ENCODE measurements around the gene MINK1. TPM values are rescaled to one million over a fixed set of nuclear protein-coding genes. Genes with fewer than 3 reads are reported as not detected.

The MINK1 gene
- total RNA-seq, 2 donors from 2014 or later: 53.3 to 67.0 TPM

Other genes starting within 250 kb of the MINK1 start
- 1 to 10 TPM; 2.0 to 3.0 TPM for gene SMTNL2, start 248.8 kb upstream of the MINK1 start, total RNA-seq
- gene ALOX15, start 191.7 kb upstream of the MINK1 start, total RNA-seq: not detected
- gene PELP1, start 129.2 kb upstream of the MINK1 start, total RNA-seq: 10 to 100 TPM; 33.3 to 37.8 TPM
- gene ARRB2, start 122.7 kb upstream of the MINK1 start, total RNA-seq: 10 to 100 TPM; 50.7 to 63.8 TPM
- 10 to 100 TPM in 1 of 2 donors, 1 to 10 TPM in 1; 10.0 to 10.8 TPM for gene MED11, start 101.9 kb upstream of the MINK1 start, total RNA-seq
- gene ZMYND15, start 93.5 kb upstream of the MINK1 start, total RNA-seq: 1 to 10 TPM; 1.1 to 1.2 TPM
- 10 to 100 TPM; 14.8 to 20.4 TPM for gene CXCL16, start 93.4 kb upstream of the MINK1 start, total RNA-seq
- not detected for gene TM4SF5, start 61.5 kb upstream of the MINK1 start, total RNA-seq
- gene VMO1, start 47.0 kb upstream of the MINK1 start, total RNA-seq: 1 to 10 TPM; 2.1 to 3.4 TPM
- not detected for gene GLTPD2, start 44.4 kb upstream of the MINK1 start, total RNA-seq
- gene PSMB6, start 37.2 kb upstream of the MINK1 start, total RNA-seq: 100 to 1,000 TPM in 1 of 2 donors, 10 to 100 TPM in 1; 87.5 to 103 TPM
- 10 to 100 TPM; 22.2 to 30.3 TPM for gene PLD2, start 26.2 kb upstream of the MINK1 start, total RNA-seq
- 1 to 10 TPM in 1 of 2 donors, under 1 TPM in 1; 1.00 to 1.3 TPM for gene C17orf107, start 66.2 kb downstream of the MINK1 start, total RNA-seq
- 1 to 10 TPM in 1 of 2 donors, under 1 TPM in 1; 0.57 to 1.5 TPM for gene CHRNE, start 69.8 kb downstream of the MINK1 start, total RNA-seq
- not detected for gene GP1BA, start 98.9 kb downstream of the MINK1 start, total RNA-seq
- 10 to 100 TPM; 33.0 to 43.7 TPM for gene SLC25A11, start 106.7 kb downstream of the MINK1 start, total RNA-seq
- 10 to 100 TPM; 62.7 to 77.3 TPM for gene RNF167, start 106.9 kb downstream of the MINK1 start, total RNA-seq
- 100 to 1,000 TPM; 582 to 588 TPM for gene PFN1, start 115.2 kb downstream of the MINK1 start, total RNA-seq
- 1 to 10 TPM; 3.2 to 4.3 TPM for gene ENO3, start 117.8 kb downstream of the MINK1 start, total RNA-seq
- 10 to 100 TPM; 47.0 to 50.7 TPM for gene SPAG7, start 134.5 kb downstream of the MINK1 start, total RNA-seq
- gene CAMTA2, start 154.3 kb downstream of the MINK1 start, total RNA-seq: 10 to 100 TPM; 52.0 to 72.2 TPM
- 1 to 10 TPM in 1 of 2 donors, under 1 TPM in 1; 0.60 to 1.3 TPM for gene INCA1, start 164.2 kb downstream of the MINK1 start, total RNA-seq
- gene KIF1C, start 164.6 kb downstream of the MINK1 start, total RNA-seq: 100 to 1,000 TPM; 192 to 254 TPM
- under 1 TPM in 1 of 2 donors, not detected in 1; 0.14 TPM for gene SLC52A1, start 202.1 kb downstream of the MINK1 start, total RNA-seq
- gene ZFP3, start 245.1 kb downstream of the MINK1 start, total RNA-seq: 1 to 10 TPM; 4.1 to 4.6 TPM

All from posterior vena cava (tissue), 2 donors.